ENCODE results near the gene CCNL2.

CCNL2 gene

DNA sequence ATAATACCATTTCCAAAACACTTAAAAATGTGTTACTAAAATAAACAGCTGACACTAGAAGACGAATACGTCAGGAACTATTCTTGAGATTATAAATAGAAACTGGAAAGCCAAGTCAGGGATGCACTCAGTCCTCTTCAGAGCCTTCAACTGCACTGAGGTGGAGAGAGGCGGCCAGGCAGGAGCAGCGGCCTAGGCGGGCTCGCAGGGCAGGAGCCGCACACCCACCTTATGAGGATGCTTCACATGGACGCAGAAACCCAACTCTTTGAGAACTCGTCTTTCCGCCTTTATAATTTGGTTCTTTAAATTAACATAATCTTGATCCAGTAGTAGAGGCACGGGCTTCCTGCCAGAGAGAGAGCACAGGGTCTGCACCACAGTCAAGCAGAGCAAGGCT, 4.0 kb downstream of the CCNL2 start (continued):
- TF ChIP-seq ZNF24 (tag by site-specific recombination; IDR thresholded peaks at IDR 0.05): no peak

DNA sequence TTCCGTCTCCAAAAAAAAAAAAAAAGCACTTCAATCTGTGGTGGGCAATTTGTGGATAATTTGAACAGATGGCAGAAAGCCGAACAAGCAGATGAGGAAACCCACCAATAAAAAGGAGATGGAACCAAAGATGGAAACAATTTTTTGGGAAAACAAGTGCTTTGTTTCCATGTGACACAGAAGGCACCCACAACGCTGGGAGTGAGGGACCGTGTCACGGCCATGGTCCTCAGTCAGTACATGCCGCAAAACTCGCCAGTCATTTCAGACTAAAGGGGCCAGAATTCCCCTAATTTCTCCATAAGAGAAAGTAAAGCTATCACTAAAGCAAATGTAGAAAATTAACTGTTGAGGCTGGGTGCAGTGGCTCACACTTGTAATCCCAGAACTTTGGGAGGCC, 5.0 kb downstream of the CCNL2 start:
- H3K4me3 ChIP-seq (ENCODE audit: low read depth, low read length): no peak overlapping the region
- H3K9me3 ChIP-seq (ENCODE audit: control insufficient read depth, insufficient read depth, low read depth, low read length): no peaks in the 10 kb centered on the region
- TF ChIP-seq ZNF660 (tag by site-specific recombination; IDR thresholded peaks at IDR 0.05) (no peak), ZNF426 (tag by site-specific recombination; IDR thresholded peaks at IDR 0.05) (no peak), ZNF585B (tag by site-specific recombination; IDR thresholded peaks at IDR 0.05) (no peak), HOXA7 (CRISPR knock-in tag; IDR thresholded peaks at IDR 0.05; ENCODE audit: borderline replicate concordance) (no peak), ZNF157 (tag by site-specific recombination; IDR thresholded peaks at IDR 0.05) (no peak), ZFP69B (tag by site-specific recombination; IDR thresholded peaks at IDR 0.05) (no peak), ZNF558 (tag by site-specific recombination; IDR thresholded peaks at IDR 0.05) (no peak), ZNF274 (IDR thresholded peaks at IDR 0.05; ENCODE audit: low read length) (no peak), ZNF274 (tag by site-specific recombination; IDR thresholded peaks at IDR 0.05; ENCODE audit: borderline replicate concordance) (no peak), ZNF747 (tag by site-specific recombination; IDR thresholded peaks at IDR 0.05) (no peak)
- TF ChIP-seq, protein P1, sequence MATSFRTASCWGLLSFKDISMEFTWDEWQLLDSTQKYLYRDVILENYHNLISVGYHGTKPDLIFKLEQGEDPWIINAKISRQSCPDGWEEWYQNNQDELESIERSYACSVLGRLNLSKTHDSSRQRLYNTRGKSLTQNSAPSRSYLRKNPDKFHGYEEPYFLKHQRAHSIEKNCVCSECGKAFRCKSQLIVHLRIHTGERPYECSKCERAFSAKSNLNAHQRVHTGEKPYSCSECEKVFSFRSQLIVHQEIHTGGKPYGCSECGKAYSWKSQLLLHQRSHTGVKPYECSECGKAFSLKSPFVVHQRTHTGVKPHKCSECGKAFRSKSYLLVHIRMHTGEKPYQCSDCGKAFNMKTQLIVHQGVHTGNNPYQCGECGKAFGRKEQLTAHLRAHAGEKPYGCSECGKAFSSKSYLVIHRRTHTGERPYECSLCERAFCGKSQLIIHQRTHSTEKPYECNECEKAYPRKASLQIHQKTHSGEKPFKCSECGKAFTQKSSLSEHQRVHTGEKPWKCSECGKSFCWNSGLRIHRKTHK (tag by site-specific recombination; IDR thresholded peaks at IDR 0.05): no peak
- TF ChIP-seq, protein P2, sequence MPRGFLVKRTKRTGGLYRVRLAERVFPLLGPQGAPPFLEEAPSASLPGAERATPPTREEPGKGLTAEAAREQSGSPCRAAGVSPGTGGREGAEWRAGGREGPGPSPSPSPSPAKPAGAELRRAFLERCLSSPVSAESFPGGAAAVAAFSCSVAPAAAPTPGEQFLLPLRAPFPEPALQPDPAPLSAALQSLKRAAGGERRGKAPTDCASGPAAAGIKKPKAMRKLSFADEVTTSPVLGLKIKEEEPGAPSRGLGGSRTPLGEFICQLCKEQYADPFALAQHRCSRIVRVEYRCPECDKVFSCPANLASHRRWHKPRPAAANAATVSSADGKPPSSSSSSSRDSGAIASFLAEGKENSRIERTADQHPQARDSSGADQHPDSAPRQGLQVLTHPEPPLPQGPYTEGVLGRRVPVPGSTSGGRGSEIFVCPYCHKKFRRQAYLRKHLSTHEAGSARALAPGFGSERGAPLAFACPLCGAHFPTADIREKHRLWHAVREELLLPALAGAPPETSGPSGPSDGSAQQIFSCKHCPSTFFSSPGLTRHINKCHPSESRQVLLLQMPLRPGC (tag by site-specific recombination; IDR thresholded peaks at IDR 0.05): no peak
- H3K36me3 ChIP-seq (ENCODE audit: control insufficient read depth in 2 of 2, insufficient read depth in 1 of 2, low read length in 2 of 2): peaks cover 61 to 93% of the 10 kb centered on the region in 2 experiments
- CTCF ChIA-PET: interaction anchor here (0.6 to 1.8 kb wide), 2 partner anchors 19 to 46 kb away, joined by 3 to 5 read pairs; partner anchors contain the start of gene AURKAIP1
- POLR2A ChIA-PET: interaction anchor here (0.6 kb wide), 1 partner anchor 16 kb away, joined by 5 read pairs; no protein-coding TSS in a partner anchor
- H3K4me1 ChIP-seq (ENCODE audit: control insufficient read depth, insufficient read depth, low read length): no peaks in the 10 kb centered on the region
- H3K27ac ChIP-seq (ENCODE audit: extremely low read depth, low read depth, low read length): no peak overlapping the region

DNA sequence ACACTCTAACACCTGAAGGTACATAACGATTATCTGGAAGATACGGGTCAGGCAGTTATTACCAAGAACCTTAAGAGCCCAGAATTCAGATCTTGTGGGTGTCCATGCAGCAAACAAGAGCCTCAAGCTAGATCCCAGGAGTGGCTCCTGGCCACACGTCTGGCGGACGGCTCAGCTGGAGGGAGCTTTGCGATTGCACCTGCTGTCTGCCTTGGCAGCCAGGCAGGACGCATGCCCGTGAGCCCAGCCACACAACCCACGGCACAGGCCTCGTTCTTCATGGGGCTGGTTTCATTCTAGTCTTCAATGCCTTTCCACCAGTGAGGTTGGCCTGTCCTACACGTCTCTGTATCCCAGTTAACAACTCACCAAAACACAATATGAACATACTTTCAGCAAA, 5.7 kb downstream of the CCNL2 start:
- Histone ChIP-seq H3K27ac (ENCODE audit: extremely low read depth, low read depth, low read length) (no peak overlapping the region), H3K4me1 (ENCODE audit: control insufficient read depth, insufficient read depth, low read length) (no peaks in the 10 kb centered on the region), H3K9me3 (ENCODE audit: control insufficient read depth, insufficient read depth, low read depth, low read length) (no peaks in the 10 kb centered on the region), H3K4me3 (ENCODE audit: low read depth, low read length) (no peak overlapping the region), H3K36me3 (ENCODE audit: control insufficient read depth in 2 of 2, insufficient read depth in 1 of 2, low read length in 2 of 2) (peaks cover 68 to 99% of the 10 kb centered on the region in 2 experiments)
- ChIA-PET CTCF (interaction anchor here (1.8 kb wide), 1 partner anchor 18 kb away, joined by 5 read pairs; the partner anchor contains the start of gene AURKAIP1), POLR2A (interaction anchor here (0.8 kb wide), 1 partner anchor 18 kb away, joined by 3 read pairs; the partner anchor contains the start of gene AURKAIP1)
- TF ChIP-seq ZNF2 (tag by site-specific recombination; IDR thresholded peaks at IDR 0.05): no peak
- no peak for TF ChIP-seq ZNF654 (tag by site-specific recombination; IDR thresholded peaks at IDR 0.05; ENCODE audit: low read depth)
- no peak for TF ChIP-seq ZNF354C (tag by site-specific recombination; IDR thresholded peaks at IDR 0.05; ENCODE audit: borderline replicate concordance, low read depth)
- no peak for TF ChIP-seq ZNF785 (tag by site-specific recombination; IDR thresholded peaks at IDR 0.05)
- TF ChIP-seq ZNF555 (tag by site-specific recombination; conservative IDR thresholded peaks at IDR 0.05): no peak

DNA sequence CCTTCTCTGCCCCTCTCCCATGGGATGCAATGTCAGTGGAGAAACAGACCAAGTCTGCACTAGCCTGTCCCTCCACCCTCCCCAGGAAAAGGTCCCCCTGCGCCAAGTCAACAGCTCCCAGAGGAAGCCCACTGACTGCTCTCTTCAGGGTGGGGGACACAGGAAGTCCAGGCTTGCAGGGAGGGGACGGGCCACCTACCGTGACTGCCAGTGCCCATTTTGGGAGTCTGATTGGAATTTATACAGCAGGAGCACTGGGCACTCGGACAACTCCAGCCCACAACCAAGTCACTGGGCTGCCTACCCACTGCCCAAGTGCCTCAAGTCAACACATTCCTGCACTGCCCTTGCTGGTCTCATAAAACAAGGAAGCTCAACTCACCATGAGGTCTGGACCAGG, 6.1 kb downstream of the CCNL2 start:
- Histone ChIP-seq H3K27ac (ENCODE audit: extremely low read depth, low read depth, low read length) (no peak overlapping the region), H3K36me3 (ENCODE audit: control insufficient read depth in 2 of 2, insufficient read depth in 1 of 2, low read length in 2 of 2) (peaks cover 72 to 99% of the 10 kb centered on the region in 2 experiments), H3K4me1 (ENCODE audit: control insufficient read depth, insufficient read depth, low read length) (no peaks in the 10 kb centered on the region), H3K9me3 (ENCODE audit: control insufficient read depth, insufficient read depth, low read depth, low read length) (no peaks in the 10 kb centered on the region), H3K4me3 (ENCODE audit: low read depth, low read length) (no peak overlapping the region)
- ChIA-PET POLR2A (interaction anchor here (0.8 kb wide), 1 partner anchor 18 kb away, joined by 3 read pairs; the partner anchor contains the start of gene AURKAIP1), CTCF (interaction anchor here (1.8 kb wide), 1 partner anchor 18 kb away, joined by 5 read pairs; the partner anchor contains the start of gene AURKAIP1)
- no peak for TF ChIP-seq ZNF571 (tag by site-specific recombination; IDR thresholded peaks at IDR 0.05)
- no peak for TF ChIP-seq ZNF843 (tag by site-specific recombination; IDR thresholded peaks at IDR 0.05)
- no peak for TF ChIP-seq ZNF266 (tag by site-specific recombination; IDR thresholded peaks at IDR 0.05; ENCODE audit: low read depth)
- no peak for TF ChIP-seq ZNF473 (tag by site-specific recombination; IDR thresholded peaks at IDR 0.05)
- TF ChIP-seq, protein P3, sequence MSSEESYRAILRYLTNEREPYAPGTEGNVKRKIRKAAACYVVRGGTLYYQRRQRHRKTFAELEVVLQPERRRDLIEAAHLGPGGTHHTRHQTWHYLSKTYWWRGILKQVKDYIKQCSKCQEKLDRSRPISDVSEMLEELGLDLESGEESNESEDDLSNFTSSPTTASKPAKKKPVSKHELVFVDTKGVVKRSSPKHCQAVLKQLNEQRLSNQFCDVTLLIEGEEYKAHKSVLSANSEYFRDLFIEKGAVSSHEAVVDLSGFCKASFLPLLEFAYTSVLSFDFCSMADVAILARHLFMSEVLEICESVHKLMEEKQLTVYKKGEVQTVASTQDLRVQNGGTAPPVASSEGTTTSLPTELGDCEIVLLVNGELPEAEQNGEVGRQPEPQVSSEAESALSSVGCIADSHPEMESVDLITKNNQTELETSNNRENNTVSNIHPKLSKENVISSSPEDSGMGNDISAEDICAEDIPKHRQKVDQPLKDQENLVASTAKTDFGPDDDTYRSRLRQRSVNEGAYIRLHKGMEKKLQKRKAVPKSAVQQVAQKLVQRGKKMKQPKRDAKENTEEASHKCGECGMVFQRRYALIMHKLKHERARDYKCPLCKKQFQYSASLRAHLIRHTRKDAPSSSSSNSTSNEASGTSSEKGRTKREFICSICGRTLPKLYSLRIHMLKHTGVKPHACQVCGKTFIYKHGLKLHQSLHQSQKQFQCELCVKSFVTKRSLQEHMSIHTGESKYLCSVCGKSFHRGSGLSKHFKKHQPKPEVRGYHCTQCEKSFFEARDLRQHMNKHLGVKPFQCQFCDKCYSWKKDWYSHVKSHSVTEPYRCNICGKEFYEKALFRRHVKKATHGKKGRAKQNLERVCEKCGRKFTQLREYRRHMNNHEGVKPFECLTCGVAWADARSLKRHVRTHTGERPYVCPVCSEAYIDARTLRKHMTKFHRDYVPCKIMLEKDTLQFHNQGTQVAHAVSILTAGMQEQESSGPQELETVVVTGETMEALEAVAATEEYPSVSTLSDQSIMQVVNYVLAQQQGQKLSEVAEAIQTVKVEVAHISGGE (tag by site-specific recombination; conservative IDR thresholded peaks at IDR 0.05; ENCODE audit: low read depth): no peak
- TF ChIP-seq ZFP3 (tag by site-specific recombination; IDR thresholded peaks at IDR 0.05; ENCODE audit: low read depth): no peak
- TF ChIP-seq ZNF560 (tag by site-specific recombination; IDR thresholded peaks at IDR 0.05; ENCODE audit: borderline replicate concordance): no peak
